PFSK-1 (cell line): Measurements from ENCODE around the gene GSK3B.

Experiments
- FOXP2 ChIP-seq: optimal IDR thresholded peaks from 2 replicates; pipeline ENCODE3; 2011; ENCODE audit warnings: borderline replicate concordance, control low read depth, inconsistent platforms; ENCODE audit not compliant: insufficient read depth; ENCODE audit errors: extremely low read length, extremely low read depth
- POLR2AphosphoS5 ChIP-seq: IDR thresholded peaks from 2 replicates; pipeline ENCODE4 v1.6.1; 2012; ENCODE audit warnings: low read depth, mild to moderate bottlenecking, control low read depth, low read length, moderate library complexity
- SIN3A ChIP-seq: IDR thresholded peaks from 2 replicates; pipeline ENCODE4 v1.6.1; 2012; ENCODE audit warnings: mild to moderate bottlenecking, low read length, moderate library complexity, borderline replicate concordance; ENCODE audit not compliant: insufficient read depth
- TAF1 ChIP-seq: IDR thresholded peaks from 2 replicates; pipeline ENCODE4 v1.6.1; 2012; ENCODE audit warnings: low read length, control low read depth, borderline replicate concordance; ENCODE audit not compliant: insufficient read depth
- TF ChIP-seq, protein P1 (sequence below), 2 experiments: IDR thresholded peaks; 2 replicates each; pipeline versions ENCODE4 v1.6.1 to v1.8.0; 2011 to 2012; ENCODE audit warnings: low read depth in 2 of 2, low read length in 2 of 2, control low read depth in 1 of 2, inconsistent platforms in 1 of 2, mild to moderate bottlenecking in 1 of 2, moderate library complexity in 1 of 2; ENCODE audit not compliant: insufficient read depth in 1 of 2

The GSK3B gene

DNA sequence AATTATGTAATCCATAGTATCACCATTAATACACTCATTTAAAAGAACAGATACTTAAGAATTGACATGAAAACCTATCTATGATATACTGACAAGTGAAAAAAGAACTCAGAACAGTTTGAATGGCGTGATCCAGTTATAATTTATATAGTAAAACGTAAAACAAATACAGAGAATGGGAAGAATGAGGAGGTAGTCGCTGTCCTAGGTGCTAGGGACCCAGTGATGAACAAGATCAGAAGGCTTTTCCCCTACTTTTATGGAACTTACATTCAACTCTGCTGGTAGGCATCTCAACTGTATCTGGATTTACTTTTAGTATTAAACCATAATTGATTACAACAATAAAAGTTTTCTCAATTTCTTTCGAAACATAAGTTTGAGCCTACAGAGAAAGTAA is 31.8 kb downstream of the GSK3B start:
- TF ChIP-seq, protein P1, sequence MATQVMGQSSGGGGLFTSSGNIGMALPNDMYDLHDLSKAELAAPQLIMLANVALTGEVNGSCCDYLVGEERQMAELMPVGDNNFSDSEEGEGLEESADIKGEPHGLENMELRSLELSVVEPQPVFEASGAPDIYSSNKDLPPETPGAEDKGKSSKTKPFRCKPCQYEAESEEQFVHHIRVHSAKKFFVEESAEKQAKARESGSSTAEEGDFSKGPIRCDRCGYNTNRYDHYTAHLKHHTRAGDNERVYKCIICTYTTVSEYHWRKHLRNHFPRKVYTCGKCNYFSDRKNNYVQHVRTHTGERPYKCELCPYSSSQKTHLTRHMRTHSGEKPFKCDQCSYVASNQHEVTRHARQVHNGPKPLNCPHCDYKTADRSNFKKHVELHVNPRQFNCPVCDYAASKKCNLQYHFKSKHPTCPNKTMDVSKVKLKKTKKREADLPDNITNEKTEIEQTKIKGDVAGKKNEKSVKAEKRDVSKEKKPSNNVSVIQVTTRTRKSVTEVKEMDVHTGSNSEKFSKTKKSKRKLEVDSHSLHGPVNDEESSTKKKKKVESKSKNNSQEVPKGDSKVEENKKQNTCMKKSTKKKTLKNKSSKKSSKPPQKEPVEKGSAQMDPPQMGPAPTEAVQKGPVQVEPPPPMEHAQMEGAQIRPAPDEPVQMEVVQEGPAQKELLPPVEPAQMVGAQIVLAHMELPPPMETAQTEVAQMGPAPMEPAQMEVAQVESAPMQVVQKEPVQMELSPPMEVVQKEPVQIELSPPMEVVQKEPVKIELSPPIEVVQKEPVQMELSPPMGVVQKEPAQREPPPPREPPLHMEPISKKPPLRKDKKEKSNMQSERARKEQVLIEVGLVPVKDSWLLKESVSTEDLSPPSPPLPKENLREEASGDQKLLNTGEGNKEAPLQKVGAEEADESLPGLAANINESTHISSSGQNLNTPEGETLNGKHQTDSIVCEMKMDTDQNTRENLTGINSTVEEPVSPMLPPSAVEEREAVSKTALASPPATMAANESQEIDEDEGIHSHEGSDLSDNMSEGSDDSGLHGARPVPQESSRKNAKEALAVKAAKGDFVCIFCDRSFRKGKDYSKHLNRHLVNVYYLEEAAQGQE (IDR thresholded peaks at IDR 0.05; ENCODE audit: insufficient read depth in 1 of 2, low read depth in 2 of 2, low read length in 2 of 2) = peak; percentile 79 to 91
- no peak for TF ChIP-seq FOXP2

DNA sequence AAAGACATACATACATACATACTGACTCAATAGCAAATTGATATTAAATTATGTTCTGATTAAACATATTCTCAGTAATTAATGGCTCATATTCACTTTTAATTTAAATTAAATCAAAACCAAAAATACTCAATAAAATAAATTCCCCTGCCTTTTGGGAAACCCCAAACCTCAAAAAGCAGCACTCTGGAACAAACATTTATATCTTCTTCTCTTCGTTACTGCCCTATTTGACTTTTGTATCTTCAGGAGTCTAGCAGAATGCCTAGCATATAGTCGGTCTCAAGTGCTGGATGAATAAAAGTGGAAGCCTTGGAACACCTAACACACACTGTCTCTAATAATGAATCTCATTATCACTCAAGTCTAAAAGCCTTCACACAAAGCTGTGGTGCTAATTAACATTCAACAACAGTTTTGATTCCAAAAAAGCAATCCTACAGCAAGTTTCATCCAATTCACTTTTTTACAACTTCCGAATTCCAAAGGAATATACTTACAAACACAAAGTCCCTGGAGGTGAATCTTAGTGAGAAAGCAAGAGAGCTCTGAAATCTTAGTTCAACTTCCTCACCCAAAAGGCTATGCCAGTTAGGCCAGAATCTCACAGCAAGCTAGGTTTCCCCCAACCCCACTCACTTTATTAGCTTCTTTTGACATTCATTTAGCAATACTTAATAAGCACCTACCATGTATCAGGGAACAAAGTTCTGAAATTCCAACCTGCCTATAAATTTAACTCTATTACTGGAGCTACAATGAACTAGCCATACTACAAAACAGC is 35.0 kb downstream of the GSK3B start:
- TF ChIP-seq FOXP2 (no peak), SIN3A (no peak), TAF1 (no peak), POLR2AphosphoS5 (no peak)
- TF ChIP-seq, protein P1 (IDR thresholded peaks at IDR 0.05; ENCODE audit: insufficient read depth in 1 of 2, low read depth in 2 of 2, low read length in 2 of 2) = no peak

DNA sequence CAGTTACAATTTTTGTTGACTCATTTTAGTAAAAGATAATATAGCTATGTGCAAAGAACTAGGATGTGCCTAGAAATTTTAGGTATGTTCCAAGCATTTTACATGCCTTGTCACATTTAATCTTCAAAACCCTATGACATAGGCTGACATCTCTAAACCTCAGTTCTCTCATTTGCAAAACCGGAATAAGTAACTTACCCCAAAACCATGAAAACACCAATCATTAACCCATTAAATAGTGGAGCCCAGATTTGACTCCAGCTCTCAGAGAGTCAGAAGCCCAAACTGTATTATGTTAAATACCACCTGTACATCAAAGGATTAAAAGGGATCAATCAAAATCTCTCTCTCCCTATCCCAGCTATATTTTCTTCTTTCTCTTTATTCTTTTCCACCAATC is 36.6 kb downstream of the GSK3B start:
- no peak for TF ChIP-seq FOXP2
- TF ChIP-seq, protein P1 (IDR thresholded peaks at IDR 0.05; ENCODE audit: insufficient read depth in 1 of 2, low read depth in 2 of 2, low read length in 2 of 2) = no peak

DNA sequence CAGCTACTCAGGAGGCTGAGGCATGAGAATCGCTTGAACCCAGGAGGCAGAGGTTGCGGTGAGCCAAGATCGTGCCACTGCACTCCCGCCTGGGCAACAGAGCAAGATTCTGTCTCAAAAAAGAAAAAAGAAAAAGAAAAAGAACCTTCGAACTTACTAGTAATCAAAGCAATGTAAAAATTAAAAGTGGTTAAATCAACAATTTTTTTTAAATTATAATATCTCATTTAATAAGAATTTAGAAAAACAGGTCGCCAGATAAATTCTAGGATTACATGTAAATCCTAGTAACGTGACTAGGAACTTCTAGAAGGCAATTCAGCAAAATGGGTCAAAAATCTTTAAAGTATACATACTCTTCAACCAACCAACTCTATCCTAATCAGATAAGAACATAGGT is 37.2 kb downstream of the GSK3B start:
- TF ChIP-seq, protein P1 (IDR thresholded peaks at IDR 0.05; ENCODE audit: insufficient read depth in 1 of 2, low read depth in 2 of 2, low read length in 2 of 2) = no peak
- TF ChIP-seq TAF1 (no peak), SIN3A (no peak), POLR2AphosphoS5 (no peak), FOXP2 (no peak)

DNA sequence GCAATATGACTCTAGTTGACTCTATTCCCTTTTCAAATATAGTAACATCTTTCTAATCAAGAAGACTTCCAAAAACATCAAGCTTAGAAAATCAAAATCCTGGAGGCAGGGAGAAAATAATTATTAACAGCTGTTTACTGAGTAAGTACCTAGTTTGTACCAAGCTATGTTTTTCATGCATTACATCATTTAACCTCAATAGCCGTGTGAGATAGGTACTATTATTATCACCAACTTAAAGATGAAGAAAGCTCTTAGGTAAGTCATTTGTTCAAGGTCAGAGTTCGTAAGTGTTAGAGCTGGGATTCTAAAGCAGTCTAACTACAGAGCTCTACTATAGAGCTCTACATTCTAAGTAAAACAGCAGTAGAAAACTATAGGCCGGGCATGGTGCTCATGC is 41.6 kb downstream of the GSK3B start:
- TF ChIP-seq SIN3A (no peak), FOXP2 (no peak), POLR2AphosphoS5 (no peak), TAF1 (no peak)
- TF ChIP-seq, protein P1 (IDR thresholded peaks at IDR 0.05; ENCODE audit: insufficient read depth in 1 of 2, low read depth in 2 of 2, low read length in 2 of 2) = no peak
